Raji (cell line): ENCODE results near the gene DDX39B.

Experiments used
- POLR2A ChIP-seq: IDR thresholded peaks from 2 replicates; pipeline ENCODE4 v1.6.1; 2011; ENCODE audit warnings: low read depth, low read length, control low read depth; ENCODE audit not compliant: insufficient read depth

DDX39B gene

GRCh38 chr6:31545291-31545690 lies 3.5 kb upstream of the DDX39B start:
- no peak for TF ChIP-seq POLR2A

- TF ChIP-seq POLR2A: no peak
These were observed 2.9 kb upstream of the DDX39B start for GRCh38 chr6:31544676-31545075.

GRCh38 chr6:31543639-31544038 lies 1.8 kb upstream of the DDX39B start:
- TF ChIP-seq POLR2A: no peak

- no peak for TF ChIP-seq POLR2A
These were observed 645 bp downstream of the DDX39B start for GRCh38 chr6:31541059-31541657.

GRCh38 chr6:31540640-31541039 lies 1.2 kb downstream of the DDX39B start:
- TF ChIP-seq POLR2A: no peak

GRCh38 chr6:31538805-31539400 lies 2.9 kb downstream of the DDX39B start:
- no peak for TF ChIP-seq POLR2A

- TF ChIP-seq POLR2A: no peak
These were observed 6.1 kb downstream of the DDX39B start for GRCh38 chr6:31535538-31536324.

GRCh38 chr6:31534521-31535040 lies 7.2 kb downstream of the DDX39B start:
- TF ChIP-seq POLR2A: no peak

GRCh38 chr6:31534011-31534410 lies 7.8 kb downstream of the DDX39B start:
- TF ChIP-seq POLR2A: no peak

- TF ChIP-seq POLR2A: no peak
These were observed 8.4 kb downstream of the DDX39B start for GRCh38 chr6:31533455-31533841.

- TF ChIP-seq POLR2A: no peak
These were observed 9.0 kb downstream of the DDX39B start for GRCh38 chr6:31532644-31533454.

- TF ChIP-seq POLR2A: no peak
These were observed 9.8 kb downstream of the DDX39B start for GRCh38 chr6:31531771-31532643.

GRCh38 chr6:31531162-31531561 lies 10.6 kb downstream of the DDX39B start:
- TF ChIP-seq POLR2A: no peak

GRCh38 chr6:31530659-31531058 lies 11.1 kb downstream of the DDX39B start:
- TF ChIP-seq POLR2A: no peak
